Measurements from ENCODE around the gene KARS1. TPM values are rescaled to one million over a fixed set of nuclear protein-coding genes. Genes with fewer than 3 reads are reported as not detected.

Gene KARS1
- polyA plus RNA-seq, 1 donor from 2014 or later: 151 TPM

GRCh38 chr16:75578212-75578611 lies 69.3 kb downstream of the KARS1 start:
- Histone ChIP-seq H3F3A (ENCODE audit: insufficient read depth, low read length, poor library complexity, severe bottlenecking) (no peaks in the 10 kb centered on the region), H2AFZ (ENCODE audit: low read depth, low read length) (no peak overlapping the region), H3K9me3 (ENCODE audit: low read length) (no peaks in the 10 kb centered on the region), H3K9ac (ENCODE audit: low read length) (no peak overlapping the region), H3K27ac (ENCODE audit: low read length) (no peak overlapping the region), H3K9me2 (ENCODE audit: insufficient read depth, low read length) (no peaks in the 10 kb centered on the region), H4K20me1 (ENCODE audit: insufficient read depth) (no peaks in the 10 kb centered on the region), H3K27me3 (ENCODE audit: insufficient read depth, low read depth, low read length) (no peaks in the 10 kb centered on the region), H3K4me2 (ENCODE audit: low read length) (no peak overlapping the region), H3K36me3 (ENCODE audit: insufficient read depth, low read length) (peaks cover 8% of the 10 kb centered on the region), H3K4me3 (ENCODE audit: low read length) (no peak overlapping the region), H3K79me2 (replicated peaks; ENCODE audit: insufficient read depth, low read length) (no peaks in the 10 kb centered on the region)
- TF ChIP-seq EP300 (conservative IDR thresholded peaks at IDR 0.05; ENCODE audit: poor library complexity, severe bottlenecking) (no peak), RAD21 (conservative IDR thresholded peaks at IDR 0.05) (no peak), REST (IDR thresholded peaks at IDR 0.05; ENCODE audit: borderline replicate concordance) (no peak), TAF1 (IDR thresholded peaks at IDR 0.05; ENCODE audit: low read depth) (no peak), CTCF (IDR thresholded peaks at IDR 0.05; ENCODE audit: poor library complexity, severe bottlenecking) (no peak), SMC3 (conservative IDR thresholded peaks at IDR 0.05; ENCODE audit: poor library complexity) (no peak), POLR2AphosphoS5 (IDR thresholded peaks at IDR 0.05) (no peak), MXI1 (conservative IDR thresholded peaks at IDR 0.05; ENCODE audit: poor library complexity, severe bottlenecking) (no peak), EZH2 (IDR thresholded peaks at IDR 0.05; ENCODE audit: borderline replicate concordance, insufficient read depth, low read length, poor library complexity, severe bottlenecking) (no peak)

Other genes starting within 250 kb of the KARS1 start
- 197 and 201 TPM in 2 replicates for gene CFDP1, start 214.2 kb downstream of the KARS1 start, polyA plus RNA-seq
- gene TMEM170A, start 183.0 kb downstream of the KARS1 start, polyA plus RNA-seq: 32.2 and 35.9 TPM in 2 replicates
- 0.02 TPM in 1 of 2 replicates, not detected in the other for gene CHST6, start 152.2 kb downstream of the KARS1 start, polyA plus RNA-seq
- 0.84 and 2.7 TPM in 2 replicates for gene CHST5, start 111.6 kb downstream of the KARS1 start, polyA plus RNA-seq
- 19.6 and 25.6 TPM in 2 replicates for gene TMEM231, start 91.4 kb downstream of the KARS1 start, polyA plus RNA-seq
- gene GABARAPL2, start 81.3 kb downstream of the KARS1 start, polyA plus RNA-seq: 299 and 344 TPM in 2 replicates
- gene ADAT1, start 24.4 kb downstream of the KARS1 start, polyA plus RNA-seq: 62.8 and 64.5 TPM in 2 replicates
- 706 and 752 TPM in 2 replicates for gene TERF2IP, start 108 bp upstream of the KARS1 start, polyA plus RNA-seq
- not detected in 2 replicates for gene CPHXL2, start 29.3 kb upstream of the KARS1 start, polyA plus RNA-seq
- not detected in 2 replicates for gene DUXB, start 53.8 kb upstream of the KARS1 start, polyA plus RNA-seq
- not detected in 2 replicates for gene CPHXL, start 78.8 kb upstream of the KARS1 start, polyA plus RNA-seq